Lung (tissue), 12 donors: ENCODE data around the gene SPSB4. TPM values are rescaled to one million over a fixed set of nuclear protein-coding genes. Genes with fewer than 3 reads are reported as not detected.

Source experiments
- ATAC-seq: fragments of 200-7000 bp; cut with Tn5 transposase; one replicate; pipeline ENCODE4 v1.9.1; 2020; ENCODE audit warnings: moderate number of reproducible peaks; ENCODE audit not compliant: insufficient read depth, low FRiP score
- DNase-seq, 3 donors: peaks; one replicate each; pipeline ENCODE4 v3.0.0-alpha.2; 2013 to 2017
- H3K27ac ChIP-seq, 2 donors: one replicate each; pipeline ENCODE4 v1.5.1; 2013; ENCODE audit warnings: mild to moderate bottlenecking in 2 of 2, moderate library complexity in 2 of 2, control low read depth in 1 of 2, inconsistent platforms in 1 of 2, low read depth in 1 of 2, low read length in 1 of 2
- H3K27me3 ChIP-seq, 3 donors: one replicate each; pipeline ENCODE4 v1.5.1; 2013; ENCODE audit warnings: low read length in 2 of 3; ENCODE audit not compliant: control insufficient read depth in 3 of 3, insufficient read depth in 3 of 3
- H3K36me3 ChIP-seq, 4 donors: one replicate each; pipeline ENCODE4 v1.5.1; 2013; ENCODE audit warnings: low read length in 4 of 4, mild to moderate bottlenecking in 1 of 4, moderate library complexity in 1 of 4; ENCODE audit not compliant: control insufficient read depth in 4 of 4, insufficient read depth in 4 of 4
- H3K4me1 ChIP-seq, 5 donors: one replicate each; pipeline ENCODE4 v1.5.1; 2013; ENCODE audit warnings: low read length in 5 of 5, mild to moderate bottlenecking in 2 of 5, moderate library complexity in 1 of 5; ENCODE audit not compliant: control insufficient read depth in 5 of 5, insufficient read depth in 5 of 5
- H3K4me3 ChIP-seq: one replicate; pipeline ENCODE4 v1.5.1; 2013; ENCODE audit warnings: mild to moderate bottlenecking, control low read depth, moderate library complexity
- H3K9ac ChIP-seq, 2 donors: one replicate each; pipeline ENCODE4 v1.5.1; 2013; ENCODE audit warnings: low read length in 2 of 2, control low read depth in 1 of 2; ENCODE audit not compliant: insufficient read depth in 1 of 2
- H3K9me3 ChIP-seq, 4 donors: one replicate each; pipeline ENCODE4 v1.5.1; 2013; ENCODE audit warnings: low read length in 3 of 4, mild to moderate bottlenecking in 1 of 4, moderate library complexity in 1 of 4; ENCODE audit not compliant: control insufficient read depth in 4 of 4, insufficient read depth in 3 of 4
- WGBS, 2 donors: extraction: QIAGEN DNeasy Blood & Tissue Kit; methylation state at CpG; one replicate each; pipeline ENCODE4 v1.1.7; 2013; 5-methylcytosine and 5-hydroxymethylcytosine counted together
- polyA plus RNA-seq, 2 donors: library from polyadenylated mRNA; stranded (reverse); fragments of 200-250 nt; gene quantifications; one replicate each; pipeline ENCODE4 v1.2.1, GENCODE V29; 2013
- total RNA-seq, 2 donors: library from RNA; depleted of rRNA in 1 of 2; stranded (reverse); fragments of >200 nt in 1 of 2; gene quantifications; one replicate each; pipeline ENCODE4 v1.2.1, GENCODE V29; 2014 to 2021
- TF ChIP-seq, protein P1 (sequence below): IDR thresholded peaks from 2 replicates; pipeline ENCODE4 v1.5.1; 2012; ENCODE audit warnings: mild to moderate bottlenecking; ENCODE audit errors: control extremely low read depth, extremely low read depth
- donor health status: control.
- donor health status: control.
- donor health status: Bipolar disorder and iron deficiency.
- donor health status: healthy.
- donor health status: DM: yes; HTN: yes; CAD: no.

Gene SPSB4
- total and polyA plus RNA-seq, 4 donors: 0.25 to 4.4 (median 1.5) TPM

DNA sequence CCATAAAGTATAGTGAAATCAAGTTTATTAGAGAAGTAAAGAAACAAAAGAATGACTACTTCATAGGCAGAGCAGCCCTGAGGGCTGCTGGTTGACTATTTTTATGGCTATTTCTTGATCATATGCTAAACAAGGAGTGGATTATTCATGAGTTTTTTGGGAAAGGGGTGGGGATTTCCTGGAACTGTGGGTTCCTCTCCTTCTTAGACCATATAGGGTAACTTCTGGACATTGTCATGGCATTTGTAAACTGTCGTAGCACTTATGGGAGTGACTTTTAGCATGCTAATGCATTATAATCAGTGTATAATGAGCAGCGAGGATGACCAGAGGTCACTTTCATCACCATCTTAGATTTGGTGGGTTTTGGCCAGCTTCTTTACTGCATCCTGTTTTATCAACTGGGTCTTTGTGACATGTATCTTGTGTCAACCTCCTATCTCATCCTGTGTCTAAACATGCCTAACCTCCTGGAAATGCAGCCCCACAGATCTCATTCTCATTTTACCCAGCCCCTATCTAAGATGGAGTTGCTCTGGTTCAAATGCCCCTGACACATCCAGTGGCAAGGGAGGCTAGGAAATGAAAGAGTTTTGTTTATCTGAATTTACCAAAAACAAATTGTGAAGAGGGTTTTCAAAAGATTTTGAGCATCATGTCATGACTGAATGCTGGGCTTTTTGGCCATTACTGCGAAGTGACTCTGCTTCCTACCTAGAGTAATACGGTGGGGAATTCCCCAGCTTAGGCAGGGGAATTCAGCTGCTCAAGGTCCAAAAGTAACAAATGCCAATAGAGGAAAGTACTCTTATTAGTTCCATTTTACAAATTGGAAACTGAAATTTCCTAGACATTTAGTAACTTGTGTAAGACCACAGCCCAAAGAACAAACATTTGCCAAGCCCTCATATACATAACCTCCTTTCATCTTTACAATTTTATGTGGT, 6.2 kb upstream of the SPSB4 start:
- Histone ChIP-seq H3K27me3 (peaks cover 0 to 18% (median 0%) of the 10 kb centered on the region in 3 donors), H3K9ac (no peak overlapping the region), H3K36me3 (no peaks in the 10 kb centered on the region), H3K9me3 (no peaks in the 10 kb centered on the region), H3K4me3 (no peak overlapping the region), H3K27ac (no peak overlapping the region), H3K4me1 (no peaks in the 10 kb centered on the region)
- WGBS, 2 donors: 85 to 90% methylated on average over 4 of the region's 4 CpGs
- no peak for DNase-seq
- ATAC-seq: no peak
- TF ChIP-seq, protein P1, sequence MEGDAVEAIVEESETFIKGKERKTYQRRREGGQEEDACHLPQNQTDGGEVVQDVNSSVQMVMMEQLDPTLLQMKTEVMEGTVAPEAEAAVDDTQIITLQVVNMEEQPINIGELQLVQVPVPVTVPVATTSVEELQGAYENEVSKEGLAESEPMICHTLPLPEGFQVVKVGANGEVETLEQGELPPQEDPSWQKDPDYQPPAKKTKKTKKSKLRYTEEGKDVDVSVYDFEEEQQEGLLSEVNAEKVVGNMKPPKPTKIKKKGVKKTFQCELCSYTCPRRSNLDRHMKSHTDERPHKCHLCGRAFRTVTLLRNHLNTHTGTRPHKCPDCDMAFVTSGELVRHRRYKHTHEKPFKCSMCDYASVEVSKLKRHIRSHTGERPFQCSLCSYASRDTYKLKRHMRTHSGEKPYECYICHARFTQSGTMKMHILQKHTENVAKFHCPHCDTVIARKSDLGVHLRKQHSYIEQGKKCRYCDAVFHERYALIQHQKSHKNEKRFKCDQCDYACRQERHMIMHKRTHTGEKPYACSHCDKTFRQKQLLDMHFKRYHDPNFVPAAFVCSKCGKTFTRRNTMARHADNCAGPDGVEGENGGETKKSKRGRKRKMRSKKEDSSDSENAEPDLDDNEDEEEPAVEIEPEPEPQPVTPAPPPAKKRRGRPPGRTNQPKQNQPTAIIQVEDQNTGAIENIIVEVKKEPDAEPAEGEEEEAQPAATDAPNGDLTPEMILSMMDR: no peak

DNA sequence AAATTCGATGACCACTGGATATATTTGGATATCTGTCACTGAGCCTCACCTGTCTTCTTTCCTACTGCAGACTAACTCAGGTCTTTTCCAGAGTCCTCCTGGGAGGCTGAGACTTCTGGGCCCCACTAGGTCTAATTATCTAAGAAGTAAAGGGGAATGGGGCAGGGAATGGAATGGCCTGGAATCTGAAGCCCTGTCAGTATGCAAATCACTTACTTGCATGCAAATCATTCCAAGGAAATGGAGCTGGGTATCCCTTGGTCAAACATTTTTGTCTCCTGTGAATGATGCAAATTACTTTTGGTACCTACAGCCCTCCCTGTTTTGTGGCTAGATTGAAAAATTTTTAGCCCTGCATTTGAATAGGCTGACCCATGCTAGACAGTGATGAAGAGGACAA, 5.3 kb upstream of the SPSB4 start:
- Histone ChIP-seq H3K4me1 (peaks cover 0 to 3% (median 0%) of the 10 kb centered on the region in 5 donors), H3K27me3 (peaks cover 0 to 21% (median under 1%) of the 10 kb centered on the region in 3 donors), H3K9ac (no peak overlapping the region), H3K36me3 (no peaks in the 10 kb centered on the region), H3K27ac (no peak overlapping the region), H3K4me3 (no peak overlapping the region), H3K9me3 (no peaks in the 10 kb centered on the region)
- TF ChIP-seq, protein P1: no peak
- no peak for ATAC-seq
- no peak for DNase-seq
- WGBS, 2 donors: 80 to 81% methylated on average over 1 of the region's 1 CpG

DNA sequence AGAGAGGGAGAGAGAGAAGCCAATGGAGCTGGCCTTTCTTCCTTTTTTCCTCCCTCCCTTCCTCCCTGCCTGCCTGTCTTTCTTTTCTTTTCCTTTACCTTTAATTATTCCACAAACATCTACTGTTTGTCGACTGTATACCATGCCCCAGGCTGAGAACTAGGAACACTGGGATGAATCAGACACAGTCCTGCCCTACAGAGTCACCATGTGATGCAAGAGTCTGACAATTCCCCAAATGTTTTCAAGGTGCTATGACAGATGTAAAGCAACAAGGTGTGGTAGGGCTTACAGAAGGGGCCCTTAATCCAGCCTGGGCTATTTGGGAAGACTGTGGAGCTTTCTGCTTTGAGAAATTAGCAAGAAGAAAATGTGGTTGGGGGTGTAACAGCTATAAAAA, 4.0 kb upstream of the SPSB4 start:
- 82 to 94% methylated on average over 1 of the region's 1 CpG for WGBS, 2 donors
- no peak overlapping the region for H3K27ac ChIP-seq
- TF ChIP-seq, protein P1: no peak
- peaks cover 0 to 4% (median 0%) of the 10 kb centered on the region in 5 donors for H3K4me1 ChIP-seq
- DNase-seq (no peak), ATAC-seq (no peak)
- H3K9me3 ChIP-seq: no peaks in the 10 kb centered on the region
- H3K9ac ChIP-seq: no peak overlapping the region
- no peaks in the 10 kb centered on the region for H3K36me3 ChIP-seq
- H3K27me3 ChIP-seq: peaks cover 0 to 22% (median 13%) of the 10 kb centered on the region in 3 donors
- no peak overlapping the region for H3K4me3 ChIP-seq
